Stimulated activated CD4-positive, alpha-beta T cell treated with anti-CD3 and anti-CD28 coated beads, TNF-alpha, amount 100 ng/mL, for 4 hours (primary cell): ENCODE data around the gene SYNE3.

ENCODE experiments used
- DNase-seq, 3 experiments: peaks; one replicate each; pipeline ENCODE4 v3.0.0-alpha.2; 2020; ENCODE audit warnings: low read depth in 3 of 3

SYNE3 gene

GRCh38 chr14:95540236-95540855 lies 23.9 kb upstream of the SYNE3 start:
- no peak for DNase-seq

GRCh38 chr14:95538801-95539509 lies 22.5 kb upstream of the SYNE3 start:
- DNase-seq, result no peak

GRCh38 chr14:95537298-95538089 lies 21.0 kb upstream of the SYNE3 start:
- DNase-seq, result no peak

DNA sequence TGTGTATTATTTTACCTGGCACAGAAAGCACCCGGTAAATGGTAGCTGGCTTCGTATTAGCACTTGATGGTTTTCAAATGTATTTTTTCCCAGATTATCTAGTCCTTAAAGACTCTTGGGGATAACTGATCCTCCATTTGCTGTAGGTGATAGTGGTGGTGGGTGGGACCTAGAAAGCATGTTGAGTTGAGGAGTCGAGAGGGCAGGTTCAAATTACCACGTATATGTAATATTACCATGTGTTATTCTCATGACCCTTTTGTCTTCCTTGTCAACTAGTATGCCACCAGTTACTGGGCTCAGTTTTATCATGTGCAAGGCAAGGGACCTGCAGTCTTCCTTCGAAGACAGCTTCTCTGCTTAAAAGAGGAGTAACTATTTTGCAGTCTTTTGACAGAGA lies 20.2 kb upstream of the SYNE3 start:
- DNase-seq, result no peak

DNA sequence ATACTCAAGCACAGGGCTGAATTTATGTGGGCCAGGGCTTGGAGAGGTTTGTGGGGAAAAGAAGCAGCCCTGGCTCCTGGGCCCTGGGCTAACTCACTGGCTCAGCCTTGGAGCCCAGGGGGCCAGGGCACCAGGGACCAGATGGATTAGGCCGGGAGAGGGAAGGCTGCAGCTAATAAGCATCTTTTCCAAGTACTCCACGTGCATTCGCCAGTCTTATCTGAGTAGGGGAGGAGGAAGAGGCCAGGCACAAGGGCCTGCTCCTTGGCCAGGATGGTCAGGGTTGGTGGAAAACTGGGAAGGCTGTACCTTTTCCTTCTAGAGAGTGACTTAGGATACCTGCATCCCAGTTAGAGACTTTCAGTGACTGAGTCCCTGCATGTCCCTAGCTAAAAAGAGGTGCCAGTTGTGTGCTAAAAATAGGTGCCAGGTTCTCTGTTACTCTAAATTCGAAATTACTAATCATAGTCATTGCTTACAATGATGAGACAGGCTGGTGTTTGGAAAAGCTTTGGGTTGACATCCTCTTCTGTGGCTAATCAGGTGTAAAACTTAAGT lies 19.7 kb upstream of the SYNE3 start:
- no peak for DNase-seq

GRCh38 chr14:95535226-95536021 lies 19.0 kb upstream of the SYNE3 start:
- DNase-seq, result no peak

DNA sequence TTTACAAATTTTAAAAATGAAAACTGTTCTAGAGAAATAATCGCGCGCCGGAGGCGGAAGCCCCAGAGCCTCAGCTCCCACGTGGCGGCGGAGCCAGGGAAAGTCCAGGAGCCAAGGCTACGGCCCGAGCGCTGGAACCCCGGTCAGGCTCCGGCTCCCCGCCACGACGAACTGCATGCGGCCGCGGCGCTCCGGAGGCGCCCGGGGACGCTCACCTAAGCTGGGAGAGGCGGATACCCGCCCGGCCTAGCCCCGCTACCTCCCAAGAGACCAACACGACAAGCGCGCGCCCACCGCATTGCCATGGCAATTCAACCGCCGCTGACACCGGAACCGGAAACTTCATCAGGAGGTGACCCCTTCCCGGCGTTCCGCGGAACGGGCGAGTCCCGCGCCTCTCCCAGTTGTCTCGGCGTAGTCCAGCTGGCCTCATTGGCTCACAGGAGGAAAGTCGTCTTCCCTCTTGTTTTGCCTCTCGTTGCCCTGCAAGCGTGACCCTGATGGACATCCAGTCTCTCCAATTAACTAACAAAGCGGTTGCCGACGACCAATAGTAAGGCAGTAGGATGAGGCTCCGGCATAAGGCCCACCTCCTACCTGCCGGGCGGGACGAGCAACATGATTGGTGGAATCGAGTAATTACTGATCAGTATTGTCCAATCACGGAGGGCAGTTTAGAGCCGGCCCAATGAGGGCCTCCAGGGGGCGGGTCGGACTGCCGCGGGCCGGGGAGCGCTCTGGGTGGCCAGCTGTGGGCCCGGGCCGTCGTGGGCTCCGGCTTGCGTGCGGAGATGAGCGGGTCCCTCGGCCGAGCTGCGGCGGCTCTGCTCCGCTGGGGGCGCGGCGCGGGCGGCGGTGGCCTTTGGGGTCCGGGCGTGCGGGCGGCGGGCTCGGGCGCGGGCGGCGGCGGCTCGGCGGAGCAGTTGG lies 18.1 kb upstream of the SYNE3 start, which contains the start of gene GLRX5:
TSS of gene GLRX5 (plus strand) at position 752 of the 927 bp plus-strand sequence. CDS start at position 792, 40 bp downstream.
- peak; percentile 88 to 96 (median 96) for DNase-seq

DNA sequence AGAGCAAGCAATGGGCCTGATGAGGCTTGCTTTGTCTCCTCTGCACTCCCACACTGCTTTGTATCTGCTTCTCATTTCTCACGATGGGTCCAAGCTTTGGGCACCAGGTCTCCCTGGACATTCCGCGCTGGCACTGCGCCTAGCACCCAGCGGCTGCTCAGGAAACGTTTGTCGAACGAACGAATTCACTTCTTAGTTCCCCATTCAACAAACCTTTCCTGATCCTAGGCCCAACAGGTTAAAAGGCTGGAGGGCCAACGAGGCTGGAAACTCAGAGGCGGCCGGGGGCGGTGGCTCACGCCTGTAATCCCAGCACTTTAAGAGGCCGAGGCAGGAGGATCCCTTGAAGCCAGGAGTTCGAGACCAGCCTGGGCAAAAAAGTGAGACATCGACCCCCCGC lies 17.4 kb upstream of the SYNE3 start:
- no peak for DNase-seq

DNA sequence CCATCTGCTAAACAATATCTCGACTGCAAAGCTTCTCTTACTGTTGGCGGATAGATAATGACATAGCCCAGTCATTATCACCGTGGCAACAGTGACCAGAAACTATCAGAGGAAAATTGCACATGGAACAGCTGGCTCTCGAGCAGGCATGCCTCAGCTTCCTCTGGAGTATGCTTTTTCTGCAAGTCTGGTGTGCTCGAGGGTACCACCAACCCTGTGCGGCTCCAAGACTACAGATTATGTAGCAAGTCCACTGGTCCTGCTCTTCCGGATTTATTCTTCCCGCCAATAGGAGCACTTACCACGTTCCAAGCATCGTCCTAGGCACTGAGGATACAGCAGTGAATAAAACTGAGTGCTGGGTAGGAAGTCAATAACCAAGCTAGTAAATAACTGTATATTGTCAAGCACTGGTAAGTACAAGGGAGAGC lies 17.0 kb upstream of the SYNE3 start:
- no peak for DNase-seq

DNA sequence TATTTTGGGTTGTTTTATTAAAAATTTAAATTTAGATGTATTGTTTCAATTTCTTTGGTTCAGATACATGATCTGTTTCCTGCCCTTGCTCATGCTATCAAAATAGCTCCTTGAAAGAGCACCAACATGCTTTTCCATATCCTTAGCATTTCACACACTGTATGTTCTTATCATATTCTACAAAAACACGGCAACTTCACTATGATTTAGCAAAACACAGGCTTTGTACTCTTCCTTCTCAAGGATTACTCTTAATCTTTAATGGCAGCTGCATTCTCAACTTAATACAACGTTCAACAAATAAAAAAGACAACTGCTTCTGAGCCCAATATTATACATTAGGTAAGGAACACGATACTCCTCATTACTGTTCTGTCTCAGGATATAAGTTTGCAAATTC lies 15.5 kb upstream of the SYNE3 start:
- DNase-seq, result no peak

- DNase-seq, result no peak
Measured at GRCh38 chr14:95531473-95531872, 15.0 kb upstream of the SYNE3 start.

- no peak for DNase-seq
Measured at GRCh38 chr14:95530473-95531276, 14.2 kb upstream of the SYNE3 start.

GRCh38 chr14:95529216-95529615 lies 12.8 kb upstream of the SYNE3 start:
- DNase-seq, result no peak

DNA sequence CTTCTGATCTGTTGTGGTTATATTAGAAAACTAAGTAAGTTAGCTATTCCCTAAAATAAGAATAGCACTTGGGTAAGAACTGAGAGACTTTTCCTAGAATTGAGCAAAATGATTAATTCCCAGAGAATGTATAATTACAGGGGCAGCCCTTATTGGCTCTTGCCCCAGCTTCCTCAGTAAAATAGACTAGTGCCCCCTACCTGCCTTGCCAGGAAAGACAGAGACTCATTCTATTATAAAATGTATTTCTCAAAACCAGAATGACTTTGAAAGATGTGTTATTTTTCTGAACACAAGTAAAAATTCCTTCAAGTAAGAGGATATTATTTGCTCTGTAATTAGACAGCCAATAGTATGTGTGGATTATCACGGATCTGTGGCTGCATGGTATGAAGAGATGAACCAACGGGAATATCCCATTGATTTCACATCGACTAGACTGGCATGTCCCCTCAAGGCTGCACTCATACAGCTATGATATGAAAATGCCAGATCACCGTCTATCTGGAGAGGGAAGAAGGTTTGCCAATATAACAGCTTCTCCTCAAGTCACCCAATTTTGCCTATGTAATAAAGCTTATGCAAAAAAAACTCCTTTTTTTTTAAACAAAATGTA lies 11.0 kb upstream of the SYNE3 start:
- DNase-seq, result no peak

GRCh38 chr14:95526483-95527386 lies 10.3 kb upstream of the SYNE3 start:
- DNase-seq, result no peak

GRCh38 chr14:95525999-95526398 lies 9.5 kb upstream of the SYNE3 start:
- DNase-seq, result no peak

GRCh38 chr14:95524706-95525512 lies 8.5 kb upstream of the SYNE3 start:
- DNase-seq, result no peak
